Activated CD8-positive, alpha-beta memory T cell treated with anti-CD3 and anti-CD28 coated beads, Interleukin-2, amount 10 ng/mL, durations not matched to agents 7 days and 5 days (primary cell): ENCODE data around the gene ABCC5. TPM values are rescaled to one million over a fixed set of nuclear protein-coding genes. Genes with fewer than 3 reads are reported as not detected.
"Not testable (repeated sequence)": the region's sequence is repeated elsewhere in the genome, so short reads cannot be mapped to it uniquely, and the experiment has no call there.

ENCODE experiments used
- ATAC-seq: fragments of 150-1000 bp; cut with Tn5 transposase; one replicate; pipeline ENCODE4 v1.10.0; 2021; ENCODE audit warnings: moderate library complexity
- CTCF ChIA-PET: fragments of 350-600 bp; sonication (Branson Sonifier 250); formaldehyde crosslinking; loops from one replicate; lab custom pipeline; 2021; ENCODE audit warnings: antibody characterized with exemption; lab: Charles Lee
- DNase-seq: peaks from one replicate; pipeline ENCODE4 v3.0.0-alpha.2; 2020
- H3K27ac Mint-ChIP-seq: one replicate; pipeline ENCODE4 v1.8.0; 2021; ENCODE audit warnings: mild to moderate bottlenecking, mixed read lengths
- H3K27me3 Mint-ChIP-seq: one replicate; pipeline ENCODE4 v1.8.0; 2021; ENCODE audit warnings: mixed read lengths
- H3K36me3 Mint-ChIP-seq: one replicate; pipeline ENCODE4 v1.8.0; 2021; ENCODE audit warnings: mild to moderate bottlenecking, mixed read lengths
- H3K4me1 Mint-ChIP-seq: one replicate; pipeline ENCODE4 v1.8.0; 2021; ENCODE audit warnings: mixed read lengths
- H3K4me3 Mint-ChIP-seq: one replicate; pipeline ENCODE4 v1.8.0; 2021; ENCODE audit warnings: mild to moderate bottlenecking, moderate library complexity, mixed read lengths
- H3K9me3 Mint-ChIP-seq: one replicate; pipeline ENCODE4 v1.8.0; 2022; ENCODE audit warnings: low read depth, mixed read lengths
- total RNA-seq, 2 experiments: library from RNA; stranded (reverse); gene quantifications; one replicate each; pipeline ENCODE4 v1.2.3, GENCODE V29; 2021

The ABCC5 gene
- total RNA-seq, 2 experiments from 2014 or later: 21.2 to 26.5 TPM

DNA sequence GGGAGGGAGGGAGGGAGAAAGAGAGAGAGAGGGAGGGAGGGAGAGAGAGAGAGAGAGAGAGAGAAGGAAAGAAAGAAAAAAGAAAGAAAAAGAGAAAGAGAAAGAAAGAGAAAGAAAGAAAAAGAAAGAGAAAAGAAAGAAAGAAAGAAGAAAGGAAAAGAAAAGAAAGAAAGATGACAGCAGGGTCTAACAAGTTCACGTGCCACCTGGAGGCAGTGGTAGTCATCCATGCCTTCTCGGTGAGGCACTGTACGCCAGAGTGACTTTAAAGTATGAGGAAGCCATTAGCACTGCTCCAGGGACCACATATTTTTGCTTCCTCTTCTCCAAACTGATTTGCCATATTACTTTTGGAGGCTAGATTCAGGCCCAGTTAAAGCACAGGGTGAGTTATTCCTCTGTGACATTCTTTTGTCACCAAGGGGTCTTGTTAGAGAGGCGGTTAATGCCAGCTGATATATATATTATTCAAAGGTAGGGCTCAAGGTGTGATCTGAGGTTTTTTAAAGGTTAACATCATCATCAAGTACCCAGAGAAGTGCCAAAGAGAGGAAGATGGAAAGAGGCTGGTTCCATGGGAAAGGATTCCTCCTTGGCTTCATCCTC is 13.6 kb upstream of the ABCC5 start, which contains the start of gene HTR3D:
Gene HTR3D, plus strand, starts transcription at position 556 of the 606 bp plus-strand sequence. Its CDS starts 0 bp downstream, at position 556.
- Mint-ChIP-seq H3K9me3 (no peaks in the 10 kb centered on the region), H3K4me1 (no peaks in the 10 kb centered on the region), H3K27me3 (peaks cover 18% of the 10 kb centered on the region), H3K4me3 (no peak within 1 kb of the TSS), H3K27ac (no peak within 1 kb of the TSS), H3K36me3 (no peaks in the 10 kb centered on the region)
- ATAC-seq (no peak), DNase-seq (no peak)
- CTCF ChIA-PET: interaction anchor here (1.2 kb wide), 1 partner anchor 53 kb away, joined by 3 read pairs; no protein-coding TSS in a partner anchor

DNA sequence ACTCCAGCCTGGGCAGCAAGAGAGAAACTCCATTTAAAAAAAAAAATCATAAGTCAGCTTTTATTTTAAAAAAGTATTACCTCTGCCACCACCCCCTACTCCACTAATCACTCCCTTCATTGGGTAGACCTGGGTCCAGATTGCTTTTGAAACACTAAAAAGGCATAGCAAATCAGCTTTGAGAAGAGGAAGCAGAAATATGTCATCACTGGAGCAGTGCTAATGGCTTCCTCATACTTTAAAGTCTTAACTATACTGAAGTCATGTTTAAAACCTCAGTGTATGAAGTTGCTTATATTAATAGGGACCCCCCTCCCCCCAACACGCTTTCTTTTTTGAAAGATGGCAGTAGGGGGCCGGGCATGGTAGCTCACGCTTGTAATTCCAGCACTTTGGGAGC is 12.9 kb upstream of the ABCC5 start:
- CTCF ChIA-PET: no interaction called here
- H3K4me1 Mint-ChIP-seq: no peaks in the 10 kb centered on the region
- no peaks in the 10 kb centered on the region for H3K9me3 Mint-ChIP-seq
- H3K27ac Mint-ChIP-seq: no peak overlapping the region
- H3K4me3 Mint-ChIP-seq: no peak overlapping the region
- DNase-seq (no peak), ATAC-seq (no peak)
- peaks cover 17% of the 10 kb centered on the region for H3K27me3 Mint-ChIP-seq
- H3K36me3 Mint-ChIP-seq: no peaks in the 10 kb centered on the region

DNA sequence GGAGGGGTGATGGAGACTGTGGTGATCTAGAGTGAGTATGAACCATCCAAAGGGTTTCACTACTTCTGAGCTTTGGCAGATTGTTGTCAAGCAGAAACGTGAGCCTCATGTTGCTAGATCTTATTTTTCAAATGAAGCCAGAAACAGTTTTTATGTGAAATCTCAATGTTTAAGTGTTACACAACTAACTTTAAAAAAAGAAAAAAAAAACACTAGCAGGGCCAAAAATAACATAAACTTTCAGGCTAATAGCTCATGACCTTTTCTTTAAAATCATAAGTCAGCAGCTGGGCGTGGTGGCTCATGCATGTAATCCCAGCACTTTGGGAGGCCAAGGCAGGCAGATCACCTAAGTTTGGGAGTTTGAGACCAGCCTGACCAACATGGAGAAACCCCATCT is 11.8 kb upstream of the ABCC5 start:
- peaks cover 20% of the 10 kb centered on the region for H3K27me3 Mint-ChIP-seq
- CTCF ChIA-PET: interaction anchor here (1.1 to 2.0 kb wide), 2 partner anchors 11 to 14 kb away, joined by 4 to 10 read pairs; partner anchors contain the start of gene ABCC5
- H3K36me3 Mint-ChIP-seq: no peaks in the 10 kb centered on the region
- DNase-seq (no peak), ATAC-seq (no peak)
- H3K4me3 Mint-ChIP-seq: no peak overlapping the region
- H3K9me3 Mint-ChIP-seq: no peaks in the 10 kb centered on the region
- no peak overlapping the region for H3K27ac Mint-ChIP-seq
- no peaks in the 10 kb centered on the region for H3K4me1 Mint-ChIP-seq

DNA sequence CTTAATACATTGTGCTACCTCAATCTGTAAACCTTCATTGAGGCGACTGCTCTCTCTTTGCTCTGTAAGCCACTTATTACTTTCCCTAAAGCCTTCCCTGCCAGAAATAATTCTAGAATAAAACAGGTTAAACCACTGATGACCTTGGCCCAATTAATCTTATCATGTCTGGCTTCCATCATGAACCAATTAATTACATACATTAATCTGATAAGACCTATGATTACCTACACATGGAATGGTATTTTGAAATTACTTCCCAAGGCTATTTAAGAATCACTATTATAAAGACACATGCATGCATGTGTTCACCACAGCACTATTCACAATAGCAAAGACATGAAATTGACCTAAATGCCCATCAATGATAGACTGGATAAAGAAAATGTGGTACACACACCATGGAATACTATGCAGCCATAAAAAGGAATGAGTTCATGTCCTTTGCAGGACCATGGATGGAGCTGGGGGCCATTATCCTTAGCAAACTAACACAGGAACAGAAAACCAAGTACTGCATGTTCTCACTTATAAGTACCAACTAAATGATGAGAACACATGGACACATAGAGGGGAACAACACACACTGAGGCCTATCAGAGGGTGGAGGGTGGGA is 10.7 kb upstream of the ABCC5 start:
- not testable (repeated sequence) for H3K36me3 Mint-ChIP-seq, H3K4me3 Mint-ChIP-seq, H3K4me1 Mint-ChIP-seq, ATAC-seq, H3K9me3 Mint-ChIP-seq, H3K27ac Mint-ChIP-seq, DNase-seq
- CTCF ChIA-PET: interaction anchor here (2.0 kb wide), 1 partner anchor 10 kb away, joined by 10 read pairs; the partner anchor contains the start of gene ABCC5
- H3K27me3 Mint-ChIP-seq: peaks cover 14% of the 10 kb centered on the region

DNA sequence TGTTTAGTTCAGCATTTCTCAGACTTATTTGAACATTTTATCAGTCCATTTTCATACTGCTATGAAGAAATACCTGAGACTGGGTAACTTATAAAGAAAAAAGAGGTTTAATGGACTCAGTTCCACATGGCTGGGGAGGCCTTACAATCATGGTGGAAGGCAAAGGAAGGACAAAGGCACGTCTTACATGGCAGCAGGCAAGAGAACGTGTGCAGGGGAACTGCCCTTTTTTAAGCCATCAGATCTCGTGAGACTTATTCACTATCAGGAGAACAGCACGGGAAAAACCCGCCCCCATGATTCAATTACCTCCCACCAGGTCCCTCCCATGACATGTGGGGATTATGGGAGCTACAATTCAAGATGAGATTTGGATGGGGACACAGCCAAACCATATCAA is 7.6 kb upstream of the ABCC5 start:
- DNase-seq, H3K9me3 Mint-ChIP-seq, ATAC-seq, CTCF ChIA-PET, H3K27ac Mint-ChIP-seq, H3K4me3 Mint-ChIP-seq, H3K36me3 Mint-ChIP-seq, H3K4me1 Mint-ChIP-seq: not testable (repeated sequence)
- H3K27me3 Mint-ChIP-seq: peaks cover 20% of the 10 kb centered on the region

DNA sequence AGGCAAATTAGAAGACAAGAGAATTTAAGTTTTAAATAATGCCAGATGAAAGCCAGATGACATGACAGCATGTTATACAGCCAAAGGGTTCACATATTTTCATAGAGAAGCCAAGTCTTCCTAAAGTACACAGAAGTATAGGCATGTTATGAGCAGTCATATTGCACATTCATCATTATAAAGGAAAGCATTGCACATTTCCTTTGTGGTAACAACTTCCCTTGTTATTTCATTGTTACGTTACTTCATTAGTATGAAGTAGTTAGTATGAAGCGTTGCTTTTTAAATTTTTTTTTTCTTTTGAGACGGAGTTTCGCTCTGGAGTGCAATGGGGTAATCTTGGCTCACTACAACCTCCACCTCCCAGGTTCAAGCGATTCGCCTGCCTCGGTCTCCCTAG is 4.6 kb upstream of the ABCC5 start:
- CTCF ChIA-PET: interaction anchor here (1.3 kb wide), 1 partner anchor 146 kb away, joined by 3 read pairs; no protein-coding TSS in a partner anchor
- Mint-ChIP-seq H3K27me3 (peaks cover 29% of the 10 kb centered on the region), H3K4me3 (no peak overlapping the region), H3K4me1 (peaks cover 16% of the 10 kb centered on the region), H3K9me3 (no peaks in the 10 kb centered on the region), H3K36me3 (no peaks in the 10 kb centered on the region), H3K27ac (no peak overlapping the region)
- no peak for DNase-seq
- ATAC-seq: no peak

DNA sequence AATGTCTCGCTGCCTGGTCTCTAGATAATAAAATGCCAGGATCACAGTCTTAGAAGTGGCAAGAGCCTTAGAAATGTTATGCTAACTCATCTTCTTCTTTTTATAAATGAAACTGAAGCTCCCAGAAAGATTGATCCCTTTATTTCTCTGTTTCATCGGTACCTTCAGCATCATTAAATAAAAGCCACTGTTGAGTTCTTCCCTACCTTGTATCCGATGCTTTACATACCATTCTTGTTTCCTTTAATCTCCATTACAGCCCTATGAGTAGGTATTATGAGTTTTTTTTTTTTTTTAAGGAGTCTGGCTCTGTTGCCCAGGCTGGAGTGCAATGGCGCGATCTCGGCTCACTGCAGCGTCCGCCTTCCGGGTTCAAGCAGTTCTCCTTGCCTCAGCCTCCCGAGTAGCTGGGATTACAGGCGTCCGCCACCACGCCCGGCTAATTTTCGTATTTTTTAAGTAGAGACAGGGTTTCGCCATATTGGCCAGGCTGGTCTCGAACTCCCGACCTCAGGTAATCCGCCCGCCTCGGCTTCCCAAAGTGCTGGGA is 815 bp upstream of the ABCC5 start:
- Mint-ChIP-seq H3K36me3 (no peaks in the 10 kb centered on the region), H3K4me3 (peak overlapping the region; percentile 99), H3K27me3 (peaks cover 23% of the 10 kb centered on the region), H3K4me1 (peaks cover 32% of the 10 kb centered on the region), H3K27ac (peak overlapping the region; percentile 86), H3K9me3 (no peaks in the 10 kb centered on the region)
- ATAC-seq: no peak
- no peak for DNase-seq
- CTCF ChIA-PET: interaction anchor here (0.7 to 3.3 kb wide), 23 partner anchors 11 to 330 kb away, joined by 3 to 22 read pairs (median 4); partner anchors contain the start of genes ABCF3 and EEF1AKMT4

DNA sequence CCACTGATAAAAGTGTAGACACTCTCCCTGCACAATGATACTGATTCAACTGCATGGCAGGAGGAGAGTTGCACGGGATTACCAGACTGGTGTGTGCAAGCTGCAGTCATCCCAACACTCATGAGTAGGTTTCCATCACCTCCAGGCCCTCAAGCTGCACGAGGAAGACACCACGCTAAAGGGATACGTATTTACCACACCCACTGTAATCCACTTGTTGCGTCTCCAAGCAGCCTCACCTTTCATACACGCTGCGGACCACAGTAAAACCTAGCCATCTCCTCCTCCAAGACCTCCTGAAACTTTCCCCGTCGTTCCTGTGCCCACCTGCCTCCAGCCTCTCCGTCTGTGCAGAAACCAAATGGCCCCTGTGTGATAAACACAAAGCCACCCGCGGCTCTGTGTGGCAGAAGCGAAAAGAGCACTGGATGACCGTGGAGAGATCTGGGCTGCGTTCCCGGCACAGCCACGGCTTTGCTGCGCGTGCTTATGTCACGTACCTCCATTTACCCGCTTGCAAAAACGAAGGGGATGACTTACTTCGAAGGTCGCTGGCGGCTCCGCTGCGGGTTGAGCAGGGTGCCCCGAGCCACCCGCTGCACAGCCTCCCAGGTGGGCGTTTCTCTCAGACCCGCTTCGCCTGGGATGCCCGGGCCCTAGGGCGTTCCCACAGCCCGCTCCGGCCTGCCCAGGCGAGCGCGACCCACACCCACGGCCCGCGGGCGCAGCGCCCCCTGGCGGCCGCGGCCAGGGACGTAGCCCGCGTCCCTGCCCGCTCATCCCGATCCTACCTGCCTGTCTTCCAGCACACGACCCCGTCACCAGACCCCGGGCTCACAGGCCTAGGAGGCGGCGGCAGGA is 643 bp downstream of the ABCC5 start:
- ATAC-seq (peak; percentile 80), DNase-seq (no peak)
- Mint-ChIP-seq H3K9me3 (no peaks in the 10 kb centered on the region), H3K4me1 (peaks cover 25% of the 10 kb centered on the region), H3K27me3 (peaks cover 18% of the 10 kb centered on the region), H3K4me3 (peak overlapping the region; percentile 99), H3K27ac (peak overlapping the region; percentile 86), H3K36me3 (no peaks in the 10 kb centered on the region)
- CTCF ChIA-PET: interaction anchor here (0.6 to 3.3 kb wide), 23 partner anchors 10 to 385 kb away, joined by 3 to 22 read pairs (median 3); partner anchors contain the start of genes ABCF3, EEF1AKMT4 and EIF2B5

DNA sequence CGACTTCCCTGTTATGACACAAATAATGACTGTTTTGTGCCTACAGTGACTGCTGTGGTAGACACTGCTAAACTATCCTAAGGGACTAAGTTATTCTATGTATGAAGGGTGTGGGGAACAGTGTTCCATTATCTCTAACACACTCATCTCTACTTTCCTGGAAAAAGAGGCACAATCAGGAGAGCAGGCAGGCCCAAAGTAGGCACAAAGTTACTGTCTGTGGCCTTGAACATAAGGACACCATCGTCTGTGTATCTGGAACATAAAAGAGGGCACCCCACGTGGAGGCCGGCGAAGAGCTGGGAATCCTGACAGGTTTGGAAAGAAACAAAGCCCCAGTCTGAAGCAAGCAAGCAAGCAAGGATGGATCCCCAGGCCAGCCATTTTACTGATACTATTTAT is 1.5 kb downstream of the ABCC5 start:
- H3K4me1 Mint-ChIP-seq: peaks cover 25% of the 10 kb centered on the region
- CTCF ChIA-PET: interaction anchor here (1.0 to 3.3 kb wide), 7 partner anchors 10 to 120 kb away, joined by 3 to 22 read pairs (median 5); no protein-coding TSS in a partner anchor
- H3K36me3 Mint-ChIP-seq: no peaks in the 10 kb centered on the region
- H3K9me3 Mint-ChIP-seq: no peaks in the 10 kb centered on the region
- ATAC-seq (no peak), DNase-seq (no peak)
- peaks cover 14% of the 10 kb centered on the region for H3K27me3 Mint-ChIP-seq
- H3K4me3 Mint-ChIP-seq: peak overlapping the region; percentile 99
- H3K27ac Mint-ChIP-seq: no peak overlapping the region

DNA sequence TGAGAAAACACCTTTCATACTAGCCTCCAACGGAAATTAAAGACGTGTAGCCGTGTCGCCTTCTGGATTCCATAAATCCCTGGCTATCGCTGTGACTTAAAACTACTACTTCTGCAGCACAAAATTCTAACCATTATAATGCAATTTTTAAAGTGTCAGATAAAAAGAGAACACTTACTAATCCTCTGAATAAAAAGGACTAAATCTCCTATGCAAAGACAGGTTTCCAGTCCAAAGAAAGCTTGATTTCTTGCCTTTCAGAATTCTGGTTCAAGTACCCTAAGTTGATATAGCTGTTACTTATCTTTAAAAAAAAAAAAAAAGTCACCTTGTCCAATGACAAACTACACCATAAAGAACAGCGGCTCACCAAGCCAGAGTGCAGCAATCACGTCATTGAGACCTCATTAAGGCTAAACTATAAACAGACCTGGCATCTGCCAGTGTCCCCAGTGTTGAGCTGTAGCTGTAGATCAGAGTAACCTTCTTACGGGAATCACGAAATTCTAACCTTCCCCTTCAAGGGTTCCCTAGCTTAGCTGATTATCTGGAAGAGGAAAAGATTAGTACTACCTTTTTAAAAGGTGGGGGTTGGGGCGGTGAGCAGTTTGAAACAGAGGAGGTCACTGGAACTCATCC is 2.2 kb downstream of the ABCC5 start:
- no peaks in the 10 kb centered on the region for H3K9me3 Mint-ChIP-seq
- H3K4me1 Mint-ChIP-seq: peaks cover 25% of the 10 kb centered on the region
- no peak overlapping the region for H3K27ac Mint-ChIP-seq
- ATAC-seq: no peak
- CTCF ChIA-PET: interaction anchor here (0.7 to 3.3 kb wide), 10 partner anchors 9 to 230 kb away, joined by 3 to 22 read pairs (median 4); partner anchors contain the start of gene EIF2B5
- no peaks in the 10 kb centered on the region for H3K36me3 Mint-ChIP-seq
- peaks cover 11% of the 10 kb centered on the region for H3K27me3 Mint-ChIP-seq
- DNase-seq: no peak
- H3K4me3 Mint-ChIP-seq: no peak overlapping the region

DNA sequence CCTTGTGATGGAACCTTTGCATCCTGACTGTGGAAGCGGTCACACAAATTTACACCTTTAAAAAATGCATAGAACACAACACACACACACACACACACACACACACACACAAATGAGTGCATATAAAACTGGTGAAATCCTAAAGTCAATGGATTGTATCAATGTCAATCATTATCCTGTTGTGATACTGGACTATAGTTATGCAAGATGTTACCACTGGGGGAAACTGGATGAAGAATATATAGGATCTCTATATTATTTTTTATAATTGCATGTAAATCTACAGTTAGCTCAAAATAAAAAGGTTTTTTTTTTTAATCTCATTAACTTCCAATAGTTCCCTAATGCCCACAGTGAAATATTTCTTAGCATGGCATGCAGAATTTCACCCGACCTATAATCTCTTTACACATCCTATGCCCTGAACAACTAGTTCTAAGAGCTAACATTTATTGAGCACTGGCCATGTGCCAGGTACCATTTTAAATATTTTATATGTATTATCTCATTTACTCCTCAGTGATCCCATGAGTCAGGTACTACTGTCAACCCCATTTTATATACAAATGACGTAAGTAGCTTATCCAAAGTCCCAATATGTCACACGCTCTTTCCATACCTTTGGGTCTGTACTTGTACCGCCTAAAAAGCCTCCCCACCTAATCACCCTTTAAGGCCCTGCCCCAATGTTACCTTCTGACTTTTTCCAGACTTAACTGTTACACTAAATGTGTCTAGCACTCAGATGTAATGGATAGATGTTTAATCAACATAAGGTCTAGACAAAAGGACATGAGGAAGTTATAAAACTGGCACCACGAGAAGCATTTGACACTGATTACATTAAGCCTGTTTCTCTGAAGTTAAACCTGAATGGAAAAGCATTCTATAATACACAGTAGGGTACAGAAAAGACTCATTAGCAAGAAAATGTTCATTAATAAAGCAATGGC is 5.5 kb downstream of the ABCC5 start:
- Mint-ChIP-seq H3K4me3 (no peak overlapping the region), H3K27me3 (no peaks in the 10 kb centered on the region), H3K27ac (no peak overlapping the region), H3K36me3 (no peaks in the 10 kb centered on the region), H3K9me3 (no peaks in the 10 kb centered on the region), H3K4me1 (peaks cover 16% of the 10 kb centered on the region)
- ATAC-seq (no peak), DNase-seq (no peak)
- CTCF ChIA-PET: no interaction called here
